Panc1 (cell line): ENCODE measurements around the gene DCLRE1C. TPM values are rescaled to one million over a fixed set of nuclear protein-coding genes. Genes with fewer than 3 reads are reported as not detected.

Source experiments
- ATAC-seq: fragments of 200-7000 bp; cut with Tn5 transposase; 2 replicates; pipeline ENCODE4 v1.9.1; 2020; ENCODE audit warnings: mild to moderate bottlenecking, moderate library complexity
- BruUV-seq: library from RNA; stranded (reverse); fragments of 400-500 nt; replicated peaks from 2 replicates; lab custom pipeline; 2021; lab: Mats Ljungman, UMichigan
- CTCF ChIA-PET: fragments of 300-600 bp; sonication (Branson Sonifier 250); formaldehyde crosslinking; loops from one replicate; lab custom pipeline; 2022; ENCODE audit warnings: antibody characterized with exemption; lab: Charles Lee
- POLR2A ChIA-PET: fragments of 300-600 bp; sonication (Branson Sonifier 250); formaldehyde crosslinking; loops from one replicate; lab custom pipeline; 2022; ENCODE audit warnings: antibody characterized with exemption; lab: Charles Lee
- DNase-seq: peaks from one replicate; pipeline ENCODE4 v3.0.0-alpha.2; 2010; ENCODE audit warnings: low read depth, low spot score
- H3K27ac ChIP-seq: 2 replicates; pipeline ENCODE4 v1.5.1; 2011; ENCODE audit warnings: mild to moderate bottlenecking, low read length, inconsistent platforms
- H3K27me3 ChIP-seq: fragments of 200-500 bp; sonication (Bioruptor generic); 2 replicates; pipeline ENCODE4 v1.6.0; 2014; ENCODE audit warnings: low read length, inconsistent platforms; ENCODE audit not compliant: control insufficient read depth, insufficient read depth
- H3K36me3 ChIP-seq: fragments of 200-500 bp; sonication (Bioruptor generic); 2 replicates; pipeline ENCODE4 v1.5.1; 2014; ENCODE audit warnings: inconsistent platforms, mild to moderate bottlenecking, low read length, moderate library complexity; ENCODE audit not compliant: control insufficient read depth, insufficient read depth
- H3K4me1 ChIP-seq: 2 replicates; pipeline ENCODE4 v1.5.1; 2011; ENCODE audit warnings: inconsistent platforms, mild to moderate bottlenecking, low read length, moderate library complexity; ENCODE audit not compliant: control insufficient read depth, insufficient read depth
- H3K4me3 ChIP-seq, 2 experiments: 2 replicates each; pipeline ENCODE4 v1.5.1; 2011 to 2012; ENCODE audit warnings: low read depth in 2 of 2, low read length in 2 of 2, mild to moderate bottlenecking in 2 of 2, inconsistent platforms in 1 of 2, moderate library complexity in 1 of 2
- H3K9me3 ChIP-seq: fragments of 200-500 bp; sonication (Bioruptor generic); 2 replicates; pipeline ENCODE4 v1.5.1; 2014; ENCODE audit warnings: low read depth, mild to moderate bottlenecking, inconsistent platforms, low read length, moderate library complexity; ENCODE audit not compliant: control insufficient read depth, insufficient read depth
- CTCF ChIP-seq: fragments of 450-650 bp; IDR thresholded peaks from 2 replicates; pipeline ENCODE4 v1.5.1; 2017; ENCODE audit warnings: mild to moderate bottlenecking
- POLR2AphosphoS5 ChIP-seq: IDR thresholded peaks from 2 replicates; pipeline ENCODE4 v1.6.1; 2012; ENCODE audit warnings: mild to moderate bottlenecking, low read depth, low read length, moderate library complexity
- REST ChIP-seq, 2 experiments: IDR thresholded peaks; 2 replicates each; pipeline ENCODE4 v1.6.1; 2011 to 2012; ENCODE audit warnings: low read depth in 2 of 2, control low read depth in 1 of 2, low read length in 1 of 2, mild to moderate bottlenecking in 1 of 2, moderate library complexity in 1 of 2; ENCODE audit not compliant: insufficient read depth in 1 of 2
- TCF7L2 ChIP-seq: IDR thresholded peaks from 2 replicates; pipeline ENCODE4 v1.6.1; 2011; ENCODE audit warnings: mild to moderate bottlenecking, low read depth, low read length, inconsistent platforms
- in situ Hi-C: cut with HindIII; loops from 2 replicates; pipeline ENCODE4 v1.10.0; 2016; ENCODE audit warnings: low sequenced_read_pairs, low pct_unique_long_range_greater_than_20kb
- intact Hi-C: fragments of 100-400 bp; cut with micrococcal nuclease; formaldehyde crosslinking; loops from one replicate; pipeline ENCODE4 v1.10.0; 2022; ENCODE audit not compliant: unreplicated experiment
- total RNA-seq: library from RNA; stranded (reverse); gene quantifications from one replicate; pipeline ENCODE4 v1.2.1, GENCODE V29; 2021; ENCODE audit not compliant: unreplicated experiment

Gene DCLRE1C
- total RNA-seq, 1 experiment from 2014 or later: 9.1 TPM

DNA sequence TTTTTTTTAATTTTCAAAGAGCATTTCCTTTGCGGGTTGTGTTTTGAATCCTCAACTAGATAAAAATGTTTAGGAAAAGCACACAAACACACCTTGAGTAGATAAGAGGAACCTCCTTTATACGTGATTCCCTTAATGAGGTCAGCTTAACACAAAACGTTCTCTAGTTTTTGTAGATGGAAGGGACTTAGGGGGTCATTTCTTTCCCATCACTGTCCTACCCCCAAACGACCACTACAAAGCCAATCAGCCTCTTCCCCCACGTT lies 74.0 kb downstream of the DCLRE1C start:
- CTCF ChIA-PET: no interaction called here
- POLR2A ChIA-PET: interaction anchor here (0.7 to 0.9 kb wide), 2 partner anchors 13 to 391 kb away, joined by 4 to 5 read pairs; no protein-coding TSS in a partner anchor
- no peaks in the 10 kb centered on the region for H3K27me3 ChIP-seq
- in situ Hi-C loops: no loop called here
- no peak for ATAC-seq
- H3K9me3 ChIP-seq: no peaks in the 10 kb centered on the region
- peaks cover 2% of the 10 kb centered on the region for H3K36me3 ChIP-seq
- no peak for DNase-seq
- no TSS peak for BruUV-seq
- TF ChIP-seq TCF7L2: no peak
- TF ChIP-seq REST (IDR thresholded peaks at IDR 0.05; ENCODE audit: insufficient read depth in 1 of 2, low read depth in 2 of 2, low read length in 1 of 2): no peak
- no peak for TF ChIP-seq POLR2AphosphoS5
- peaks cover 11% of the 10 kb centered on the region; the same call in 1 of the 2 replicates for H3K4me1 ChIP-seq
- peak overlapping the region; percentile 82 to 86 for H3K4me3 ChIP-seq
- H3K27ac ChIP-seq: peak overlapping the region; percentile 68
- intact Hi-C loops: no loop called here

- no peaks in the 10 kb centered on the region for H3K9me3 ChIP-seq
- H3K4me3 ChIP-seq: peak overlapping the region; percentile 82 to 86
- intact Hi-C loops: no loop called here
- in situ Hi-C loops: no loop called here
- TF ChIP-seq CTCF (no peak), TCF7L2 (peak; percentile 93)
- ChIA-PET POLR2A (interaction anchor here (0.7 to 0.9 kb wide), 2 partner anchors 12 to 391 kb away, joined by 4 to 5 read pairs; no protein-coding TSS in a partner anchor), CTCF (no interaction called here)
- BruUV-seq: no TSS peak
- ATAC-seq: no peak
- H3K27ac ChIP-seq: peak overlapping the region; percentile 68
- H3K36me3 ChIP-seq: peaks cover 2% of the 10 kb centered on the region
- H3K4me1 ChIP-seq: peaks cover 11% of the 10 kb centered on the region; the same call in 1 of the 2 replicates
- DNase-seq: no peak
- no peaks in the 10 kb centered on the region for H3K27me3 ChIP-seq
These were observed 74.6 kb downstream of the DCLRE1C start for GRCh38 chr10:14879124-14879927.
